Mesothelial cell of epicardium (in vitro differentiated cells): ENCODE measurements around the gene DLGAP1. TPM values are rescaled to one million over a fixed set of nuclear protein-coding genes. Genes with fewer than 3 reads are reported as not detected.
A peak's percentile ranks its signal among the peaks of the same experiment; 100 is the strongest.

Source experiments
- DNase-seq, 2 experiments: peaks; one replicate each; pipeline ENCODE4 v3.0.0; 2021; ENCODE audit warnings: low spot score in 2 of 2; ENCODE audit not compliant: unreplicated experiment in 2 of 2
- H3K27ac Mint-ChIP-seq: 2 replicates; pipeline ENCODE4 v1.8.0; 2021; ENCODE audit warnings: mixed read lengths
- H3K27me3 Mint-ChIP-seq: 2 replicates; pipeline ENCODE4 v1.8.0; 2021; ENCODE audit warnings: low read depth, mixed read lengths
- H3K36me3 Mint-ChIP-seq: 2 replicates; pipeline ENCODE4 v1.8.0; 2021; ENCODE audit warnings: mixed read lengths
- H3K4me1 Mint-ChIP-seq: 2 replicates; pipeline ENCODE4 v1.8.0; 2021; ENCODE audit warnings: mixed read lengths
- H3K4me3 Mint-ChIP-seq: 2 replicates; pipeline ENCODE4 v1.8.0; 2021; ENCODE audit warnings: mild to moderate bottlenecking, moderate library complexity, mixed read lengths
- H3K9me3 Mint-ChIP-seq: 2 replicates; pipeline ENCODE4 v1.8.0; 2021; ENCODE audit warnings: mixed read lengths
- total RNA-seq: library from RNA; stranded (reverse); gene quantifications from 3 replicates; pipeline ENCODE4 v1.2.1, GENCODE V29; 2021
- TF ChIP-seq, protein P1 (sequence below): fragments of 200-600 bp; sonication (generic); IDR thresholded peaks from one replicate; pipeline ENCODE4 v1.5.0; 2021; ENCODE audit warnings: antibody characterized with exemption; ENCODE audit not compliant: unreplicated experiment

DLGAP1 gene
- total RNA-seq, 1 donor from 2014 or later = 4.6 TPM

GRCh38 chr18:3879836-3880120 lies 575.3 kb downstream of the DLGAP1 start:
- no peak overlapping the region for H3K4me3 Mint-ChIP-seq
- H3K4me1 Mint-ChIP-seq = peaks cover 9% of the 10 kb centered on the region
- TF ChIP-seq, protein P1, sequence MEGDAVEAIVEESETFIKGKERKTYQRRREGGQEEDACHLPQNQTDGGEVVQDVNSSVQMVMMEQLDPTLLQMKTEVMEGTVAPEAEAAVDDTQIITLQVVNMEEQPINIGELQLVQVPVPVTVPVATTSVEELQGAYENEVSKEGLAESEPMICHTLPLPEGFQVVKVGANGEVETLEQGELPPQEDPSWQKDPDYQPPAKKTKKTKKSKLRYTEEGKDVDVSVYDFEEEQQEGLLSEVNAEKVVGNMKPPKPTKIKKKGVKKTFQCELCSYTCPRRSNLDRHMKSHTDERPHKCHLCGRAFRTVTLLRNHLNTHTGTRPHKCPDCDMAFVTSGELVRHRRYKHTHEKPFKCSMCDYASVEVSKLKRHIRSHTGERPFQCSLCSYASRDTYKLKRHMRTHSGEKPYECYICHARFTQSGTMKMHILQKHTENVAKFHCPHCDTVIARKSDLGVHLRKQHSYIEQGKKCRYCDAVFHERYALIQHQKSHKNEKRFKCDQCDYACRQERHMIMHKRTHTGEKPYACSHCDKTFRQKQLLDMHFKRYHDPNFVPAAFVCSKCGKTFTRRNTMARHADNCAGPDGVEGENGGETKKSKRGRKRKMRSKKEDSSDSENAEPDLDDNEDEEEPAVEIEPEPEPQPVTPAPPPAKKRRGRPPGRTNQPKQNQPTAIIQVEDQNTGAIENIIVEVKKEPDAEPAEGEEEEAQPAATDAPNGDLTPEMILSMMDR = no peak
- no peak overlapping the region for H3K27ac Mint-ChIP-seq
- H3K9me3 Mint-ChIP-seq = no peaks in the 10 kb centered on the region
- no peaks in the 10 kb centered on the region for H3K36me3 Mint-ChIP-seq
- H3K27me3 Mint-ChIP-seq = no peaks in the 10 kb centered on the region
- DNase-seq = no peak

GRCh38 chr18:3879114-3879835 lies 575.8 kb downstream of the DLGAP1 start:
- Mint-ChIP-seq H3K4me1 (peaks cover 12% of the 10 kb centered on the region), H3K9me3 (no peaks in the 10 kb centered on the region), H3K27me3 (no peaks in the 10 kb centered on the region), H3K36me3 (no peaks in the 10 kb centered on the region), H3K27ac (no peak overlapping the region), H3K4me3 (no peak overlapping the region)
- DNase-seq = no peak
- TF ChIP-seq, protein P1 = no peak

DNA sequence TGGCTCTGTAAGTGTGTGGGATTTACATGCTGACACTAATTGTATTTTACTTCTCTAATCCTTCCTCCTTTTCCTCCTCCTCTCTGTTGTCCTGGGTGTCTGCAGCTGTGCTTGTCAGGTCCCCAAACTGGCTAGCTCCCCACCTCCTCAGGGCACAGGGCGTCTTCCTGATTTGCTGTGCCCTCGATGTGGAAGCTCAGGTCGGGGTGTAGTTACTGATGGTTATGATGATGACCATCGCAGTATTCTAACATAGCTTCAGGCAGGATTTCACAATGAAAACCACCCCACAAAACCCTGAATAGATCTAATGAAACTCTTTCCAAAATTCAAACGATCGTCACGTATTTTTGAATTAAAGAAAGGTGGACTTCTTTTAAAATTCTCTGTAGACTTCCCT lies 576.7 kb downstream of the DLGAP1 start:
- Mint-ChIP-seq H3K9me3 (no peaks in the 10 kb centered on the region), H3K27me3 (no peaks in the 10 kb centered on the region), H3K36me3 (no peaks in the 10 kb centered on the region), H3K4me1 (peaks cover 20% of the 10 kb centered on the region), H3K27ac (peak overlapping the region; percentile 14), H3K4me3 (no peak overlapping the region)
- DNase-seq = no peak
- TF ChIP-seq, protein P1 = no peak

- Mint-ChIP-seq H3K4me3 (no peak overlapping the region), H3K4me1 (peaks cover 28% of the 10 kb centered on the region), H3K36me3 (no peaks in the 10 kb centered on the region), H3K9me3 (no peaks in the 10 kb centered on the region), H3K27me3 (no peaks in the 10 kb centered on the region), H3K27ac (no peak overlapping the region)
- TF ChIP-seq, protein P1 = no peak
- no peak for DNase-seq
Measured at GRCh38 chr18:3877678-3878077, 577.4 kb downstream of the DLGAP1 start.

GRCh38 chr18:3875961-3876360 lies 579.1 kb downstream of the DLGAP1 start:
- Mint-ChIP-seq H3K36me3 (no peaks in the 10 kb centered on the region), H3K27me3 (no peaks in the 10 kb centered on the region), H3K4me1 (peaks cover 37% of the 10 kb centered on the region), H3K9me3 (no peaks in the 10 kb centered on the region), H3K27ac (no peak overlapping the region), H3K4me3 (no peak overlapping the region)
- DNase-seq = no peak
- TF ChIP-seq, protein P1 = no peak

DNA sequence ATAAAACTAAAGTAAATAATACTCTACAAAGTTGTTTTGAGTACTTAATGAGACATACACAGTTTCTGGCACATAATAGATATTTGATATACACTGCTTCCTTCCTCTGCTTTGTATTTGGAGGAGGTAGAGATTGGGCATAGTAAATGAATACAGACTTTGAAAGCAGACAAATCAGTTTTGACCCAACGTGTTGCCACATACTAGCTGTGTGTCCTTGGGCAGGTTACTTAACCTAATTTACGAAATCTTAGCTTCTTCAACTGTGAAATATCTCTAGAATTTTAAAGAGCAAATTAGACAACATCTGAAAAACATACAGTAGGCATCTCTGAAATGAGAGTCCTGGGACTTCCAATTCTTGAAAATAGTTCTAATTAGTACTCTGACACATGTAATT lies 579.7 kb downstream of the DLGAP1 start:
- Mint-ChIP-seq H3K27ac (no peak overlapping the region), H3K27me3 (no peaks in the 10 kb centered on the region), H3K36me3 (no peaks in the 10 kb centered on the region), H3K9me3 (no peaks in the 10 kb centered on the region), H3K4me1 (peaks cover 39% of the 10 kb centered on the region), H3K4me3 (no peak overlapping the region)
- TF ChIP-seq, protein P1 = no peak
- DNase-seq = no peak
